HG03159 (cell line): Measurements from ENCODE around the gene EHBP1L1.

ENCODE experiments used
- ATAC-seq: cut with Tn5 transposase; IDR thresholded peaks from one replicate; pipeline ENCODE4 v1.9.1; 2021; ENCODE audit warnings: mild to moderate bottlenecking, moderate library complexity; ENCODE audit not compliant: unreplicated experiment

The EHBP1L1 gene

GRCh38 chr11:65546217-65546958, 29.5 kb upstream of the EHBP1L1 start:
- peak; percentile 68 for ATAC-seq

GRCh38 chr11:65547446-65548125, 28.3 kb upstream of the EHBP1L1 start:
- ATAC-seq: no peak

GRCh38 chr11:65548395-65548794, 27.5 kb upstream of the EHBP1L1 start:
- ATAC-seq: no peak

GRCh38 chr11:65549096-65549495, 26.8 kb upstream of the EHBP1L1 start:
- ATAC-seq: no peak

GRCh38 chr11:65551572-65552387, 24.1 kb upstream of the EHBP1L1 start:
- no peak for ATAC-seq

GRCh38 chr11:65552388-65552951, 23.4 kb upstream of the EHBP1L1 start:
- no peak for ATAC-seq

GRCh38 chr11:65553301-65554001, 22.4 kb upstream of the EHBP1L1 start:
- ATAC-seq: no peak

- no peak for ATAC-seq
Observed at GRCh38 chr11:65554057-65554818, 21.6 kb upstream of the EHBP1L1 start.

- no peak for ATAC-seq
Observed at GRCh38 chr11:65554842-65555430, 20.9 kb upstream of the EHBP1L1 start.

- no peak for ATAC-seq
Observed at GRCh38 chr11:65555693-65556231, 20.1 kb upstream of the EHBP1L1 start.

- no peak for ATAC-seq
Observed at GRCh38 chr11:65556470-65557279, 19.2 kb upstream of the EHBP1L1 start.

GRCh38 chr11:65557280-65558001, 18.4 kb upstream of the EHBP1L1 start:
- no peak for ATAC-seq

- no peak for ATAC-seq
Observed at GRCh38 chr11:65558002-65558929, 17.6 kb upstream of the EHBP1L1 start, which contains the start of gene LTBP3. Gene LTBP3, minus strand, starts transcription at chr11:65558359. Its CDS starts 400 bp downstream, at chr11:65557959.

GRCh38 chr11:65558930-65559509, 16.8 kb upstream of the EHBP1L1 start:
- ATAC-seq: no peak

GRCh38 chr11:65559535-65559934, 16.3 kb upstream of the EHBP1L1 start:
- no peak for ATAC-seq

- ATAC-seq: no peak
Observed at GRCh38 chr11:65559951-65560537, 15.8 kb upstream of the EHBP1L1 start.
